Neuronal stem cell (in vitro differentiated cells): ENCODE data around the gene FER.

Experiments used
- DNase-seq: peaks from one replicate; pipeline ENCODE4 v3.0.0-alpha.2; 2013; ENCODE audit warnings: low spot score
- H2AFZ ChIP-seq: one replicate; pipeline ENCODE4 v1.6.1; 2013; ENCODE audit warnings: mild to moderate bottlenecking, low read length, inconsistent platforms
- H2AK5ac ChIP-seq: 2 replicates; pipeline ENCODE4 v1.6.1; 2013; ENCODE audit warnings: low read depth, mild to moderate bottlenecking, inconsistent platforms, low read length, moderate library complexity, mixed read lengths
- H2BK120ac ChIP-seq: 2 replicates; pipeline ENCODE4 v1.6.1; 2013; ENCODE audit warnings: low read depth, mild to moderate bottlenecking, inconsistent platforms, low read length, moderate library complexity, mixed read lengths
- H2BK12ac ChIP-seq: one replicate; pipeline ENCODE4 v1.6.1; 2013; ENCODE audit warnings: low read length, inconsistent platforms
- H2BK15ac ChIP-seq: 2 replicates; pipeline ENCODE4 v1.6.1; 2013; ENCODE audit warnings: mild to moderate bottlenecking, low read length, inconsistent platforms, mixed read lengths
- H2BK5ac ChIP-seq: one replicate; pipeline ENCODE4 v1.6.1; 2013; ENCODE audit warnings: inconsistent platforms, mild to moderate bottlenecking, low read length, moderate library complexity
- H3K14ac ChIP-seq: one replicate; pipeline ENCODE4 v1.6.1; 2013; ENCODE audit warnings: low read length, inconsistent platforms
- H3K18ac ChIP-seq: 2 replicates; pipeline ENCODE4 v1.6.1; 2013; ENCODE audit warnings: low read length, inconsistent platforms
- H3K23ac ChIP-seq: 2 replicates; pipeline ENCODE4 v1.6.1; 2013; ENCODE audit warnings: low read depth, mild to moderate bottlenecking, mixed read lengths, low read length, inconsistent platforms; ENCODE audit not compliant: poor library complexity
- H3K27ac ChIP-seq: replicated peaks from 3 replicates; pipeline ENCODE4 v1.5.1; 2013; ENCODE audit warnings: low read length, inconsistent platforms
- H3K27me3 ChIP-seq, 3 experiments: 2 replicates each; pipeline ENCODE4 v1.6.1; 2013; ENCODE audit warnings: low read length in 3 of 3, mild to moderate bottlenecking in 2 of 3, inconsistent platforms in 1 of 3, low read depth in 1 of 3, mixed read lengths in 1 of 3, moderate library complexity in 1 of 3; ENCODE audit not compliant: control insufficient read depth in 3 of 3, insufficient read depth in 3 of 3
- H3K36me3 ChIP-seq, 2 donors: replicated peaks in 1 of 2; 2 replicates each; pipeline ENCODE4 v1.6.1; 2013; ENCODE audit warnings: low read length in 2 of 2; ENCODE audit not compliant: control insufficient read depth in 2 of 2, insufficient read depth in 2 of 2
- H3K4ac ChIP-seq: 2 replicates; pipeline ENCODE4 v1.6.1; 2013; ENCODE audit warnings: inconsistent platforms, mild to moderate bottlenecking, low read length, moderate library complexity
- H3K4me1 ChIP-seq, 2 donors: 1 replicate in 1 of 2; 2 replicates in 1 of 2; pipeline ENCODE4 v1.6.1; 2013; ENCODE audit warnings: low read length in 2 of 2, low read depth in 1 of 2; ENCODE audit not compliant: control insufficient read depth in 2 of 2, insufficient read depth in 1 of 2
- H3K4me2 ChIP-seq: one replicate; pipeline ENCODE4 v1.6.1; 2013; ENCODE audit warnings: mild to moderate bottlenecking, low read length, inconsistent platforms; ENCODE audit not compliant: insufficient read depth, poor library complexity, severe bottlenecking
- H3K4me3 ChIP-seq, 2 donors: 2 replicates each; pipeline ENCODE4 v1.5.1; 2013; ENCODE audit warnings: low read length in 2 of 2, mild to moderate bottlenecking in 2 of 2, inconsistent platforms in 1 of 2, moderate library complexity in 1 of 2
- H3K79me1 ChIP-seq: one replicate; pipeline ENCODE4 v1.6.1; 2013; ENCODE audit warnings: low read depth, mild to moderate bottlenecking, inconsistent platforms, low read length, moderate library complexity
- H3K9ac ChIP-seq: one replicate; pipeline ENCODE4 v1.6.1; 2013; ENCODE audit warnings: mild to moderate bottlenecking, low read depth, low read length, inconsistent platforms; ENCODE audit not compliant: poor library complexity
- H3K9me3 ChIP-seq, 2 donors: replicated peaks in 1 of 2; 2 replicates each; pipeline versions ENCODE3 to v1.6.1; 2013; ENCODE audit warnings: low read length in 2 of 2, mild to moderate bottlenecking in 2 of 2, inconsistent platforms in 1 of 2, low read depth in 1 of 2, mixed read lengths in 1 of 2, moderate library complexity in 1 of 2; ENCODE audit not compliant: control insufficient read depth in 2 of 2, insufficient read depth in 1 of 2
- H4K8ac ChIP-seq: one replicate; pipeline ENCODE4 v1.6.1; 2013; ENCODE audit warnings: low read depth, mild to moderate bottlenecking, inconsistent platforms, low read length, moderate library complexity
- H4K91ac ChIP-seq: one replicate; pipeline ENCODE4 v1.6.1; 2013; ENCODE audit warnings: low read length, low read depth, mild to moderate bottlenecking, inconsistent platforms; ENCODE audit not compliant: poor library complexity
- WGBS, 2 donors: extraction: QIAGEN DNeasy Blood & Tissue Kit; methylation state at CpG; one replicate each; pipeline ENCODE4 v1.1.7; 2013; ENCODE audit warnings: missing lambda C conversion rate in 2 of 2, mixed read lengths in 1 of 2; ENCODE audit not compliant: insufficient read length in 2 of 2, insufficient replicate concordance in 1 of 2; ENCODE audit errors: extremely low coverage in 2 of 2; 5-methylcytosine and 5-hydroxymethylcytosine counted together

FER gene

GRCh38 chr5:109146591-109146990 lies 398.9 kb downstream of the FER start:
- H4K91ac ChIP-seq: no peak overlapping the region
- peaks cover 0 to 4% of the 10 kb centered on the region in 2 donors for H3K9me3 ChIP-seq
- H3K4me3 ChIP-seq: no peak overlapping the region
- H2BK120ac ChIP-seq: no peak overlapping the region
- no peak overlapping the region for H2AFZ ChIP-seq
- H2BK15ac ChIP-seq: no peak overlapping the region
- H3K36me3 ChIP-seq: no peaks in the 10 kb centered on the region
- no peak overlapping the region for H2BK12ac ChIP-seq
- H3K9ac ChIP-seq: no peak overlapping the region
- no peak overlapping the region for H4K8ac ChIP-seq
- no peak for DNase-seq
- no peak overlapping the region for H3K14ac ChIP-seq
- H3K4ac ChIP-seq: no peak overlapping the region
- no peak overlapping the region for H2AK5ac ChIP-seq
- no peaks in the 10 kb centered on the region for H3K4me1 ChIP-seq
- H3K4me2 ChIP-seq: no peak overlapping the region
- no peak overlapping the region for H3K27ac ChIP-seq
- no peak overlapping the region for H3K23ac ChIP-seq
- no peaks in the 10 kb centered on the region for H3K79me1 ChIP-seq
- no CpG with 5 or more reads among the region's 3 CpGs for WGBS, 2 donors
- H3K18ac ChIP-seq: no peak overlapping the region
- H2BK5ac ChIP-seq: no peak overlapping the region
- no peaks in the 10 kb centered on the region for H3K27me3 ChIP-seq

DNA sequence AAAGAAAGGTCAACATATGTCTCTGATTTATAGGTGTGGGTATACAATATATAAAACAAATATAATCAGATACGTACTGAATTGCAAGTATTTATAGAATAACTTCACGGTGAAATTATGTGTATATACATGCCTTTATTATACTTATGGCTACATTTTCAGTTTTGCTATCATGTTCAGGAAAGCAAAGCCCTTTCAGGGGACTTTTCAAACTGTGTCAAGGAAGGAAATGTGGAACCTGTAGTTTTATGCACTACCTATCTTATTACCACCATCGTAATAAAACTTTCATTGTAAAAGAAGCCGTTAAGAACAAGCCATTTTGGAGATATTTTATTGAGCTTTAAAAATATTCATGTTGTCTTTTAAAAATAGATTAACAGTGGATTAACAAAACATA lies 404.9 kb downstream of the FER start:
- no peak overlapping the region for H3K4me3 ChIP-seq
- WGBS, 2 donors: no CpG with 5 or more reads among the region's 4 CpGs

DNA sequence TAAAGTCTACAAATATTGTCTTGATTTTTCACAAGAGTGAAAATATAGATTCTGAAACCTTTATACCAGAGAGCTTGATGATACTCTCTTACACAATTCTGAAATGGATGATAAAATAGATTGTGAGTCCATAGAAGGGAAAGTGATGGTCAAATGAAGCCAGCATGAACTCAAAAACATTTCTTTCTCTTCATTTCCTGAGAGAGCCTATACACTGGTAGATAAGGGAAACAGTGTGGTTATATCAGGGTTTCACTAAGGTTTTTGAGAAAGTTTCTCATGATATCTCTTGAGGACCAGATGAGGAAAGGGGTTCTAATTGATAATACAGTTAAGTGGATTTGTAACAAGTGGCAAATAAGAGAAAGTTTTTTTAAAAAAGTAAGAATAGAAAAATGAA lies 407.9 kb downstream of the FER start:
- Histone ChIP-seq H3K4me2 (no peak overlapping the region), H2BK12ac (no peak overlapping the region), H3K4me3 (no peak overlapping the region), H3K27ac (no peak overlapping the region), H2AFZ (no peak overlapping the region), H3K14ac (no peak overlapping the region), H3K4me1 (no peaks in the 10 kb centered on the region), H2BK120ac (no peak overlapping the region), H4K8ac (no peak overlapping the region), H3K36me3 (no peaks in the 10 kb centered on the region), H3K18ac (no peak overlapping the region), H3K27me3 (no peaks in the 10 kb centered on the region), H3K9ac (no peak overlapping the region), H2BK15ac (no peak overlapping the region), H3K79me1 (no peaks in the 10 kb centered on the region), H2BK5ac (no peak overlapping the region), H2AK5ac (no peak overlapping the region), H3K23ac (no peak overlapping the region), H3K4ac (no peak overlapping the region), H4K91ac (no peak overlapping the region), H3K9me3 (no peaks in the 10 kb centered on the region)
- no peak for DNase-seq

More for the DNA sequence above, 404.9 kb downstream of the FER start:
- Histone ChIP-seq H3K23ac (no peak overlapping the region), H2BK15ac (no peak overlapping the region), H2BK120ac (no peak overlapping the region), H4K91ac (no peak overlapping the region), H2AK5ac (no peak overlapping the region), H3K9me3 (peaks cover 0 to 4% of the 10 kb centered on the region in 2 donors), H3K4me1 (no peaks in the 10 kb centered on the region), H3K36me3 (no peaks in the 10 kb centered on the region), H3K18ac (no peak overlapping the region), H3K4ac (no peak overlapping the region), H3K14ac (no peak overlapping the region), H3K79me1 (no peaks in the 10 kb centered on the region), H4K8ac (no peak overlapping the region), H2BK5ac (no peak overlapping the region), H2AFZ (no peak overlapping the region), H2BK12ac (no peak overlapping the region), H3K4me2 (no peak overlapping the region), H3K27me3 (no peaks in the 10 kb centered on the region), H3K27ac (no peak overlapping the region), H3K9ac (no peak overlapping the region)
- no peak for DNase-seq

DNA sequence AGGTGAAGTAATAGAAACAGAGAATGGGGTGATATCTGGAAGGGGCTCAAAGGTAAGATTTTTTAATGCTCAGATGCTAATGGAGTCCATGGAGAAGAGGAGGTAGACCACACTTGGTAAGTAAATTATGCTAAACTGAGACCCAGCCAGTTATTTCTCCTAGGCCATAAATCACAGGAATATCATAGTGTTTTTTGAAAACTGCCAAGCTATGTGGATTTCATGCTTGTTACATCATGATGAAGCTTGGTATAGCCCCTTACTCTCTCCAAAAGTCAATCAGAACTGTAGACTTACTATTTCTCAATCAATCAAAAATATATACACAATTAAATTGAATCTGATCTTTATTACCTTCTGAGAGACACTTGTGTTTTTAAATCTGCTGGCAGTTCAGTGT lies 409.2 kb downstream of the FER start:
- H4K91ac ChIP-seq: no peak overlapping the region
- H3K9ac ChIP-seq: no peak overlapping the region
- H3K18ac ChIP-seq: no peak overlapping the region
- H3K23ac ChIP-seq: no peak overlapping the region
- H3K27me3 ChIP-seq: no peaks in the 10 kb centered on the region
- H3K4ac ChIP-seq: no peak overlapping the region
- no peak overlapping the region for H3K4me2 ChIP-seq
- no peak overlapping the region for H2BK5ac ChIP-seq
- H2BK12ac ChIP-seq: no peak overlapping the region
- no peak for DNase-seq
- H3K27ac ChIP-seq: no peak overlapping the region
- H3K79me1 ChIP-seq: no peaks in the 10 kb centered on the region
- H3K14ac ChIP-seq: no peak overlapping the region
- H2AFZ ChIP-seq: no peak overlapping the region
- no peak overlapping the region for H4K8ac ChIP-seq
- H3K4me3 ChIP-seq: no peak overlapping the region
- H3K4me1 ChIP-seq: no peaks in the 10 kb centered on the region
- no peaks in the 10 kb centered on the region for H3K9me3 ChIP-seq
- H2BK120ac ChIP-seq: no peak overlapping the region
- no peak overlapping the region for H2BK15ac ChIP-seq
- no peaks in the 10 kb centered on the region for H3K36me3 ChIP-seq
- no peak overlapping the region for H2AK5ac ChIP-seq
